HG03442 (cell line): ENCODE results near the gene CDC23.
"Not testable (repeated sequence)": the region's sequence is repeated elsewhere in the genome, so short reads cannot be mapped to it uniquely, and the experiment has no call there.

Experiments used
- ATAC-seq: cut with Tn5 transposase; IDR thresholded peaks from one replicate; pipeline ENCODE4 v1.9.1; 2021; ENCODE audit warnings: mild to moderate bottlenecking, moderate library complexity; ENCODE audit not compliant: unreplicated experiment

Gene CDC23

DNA sequence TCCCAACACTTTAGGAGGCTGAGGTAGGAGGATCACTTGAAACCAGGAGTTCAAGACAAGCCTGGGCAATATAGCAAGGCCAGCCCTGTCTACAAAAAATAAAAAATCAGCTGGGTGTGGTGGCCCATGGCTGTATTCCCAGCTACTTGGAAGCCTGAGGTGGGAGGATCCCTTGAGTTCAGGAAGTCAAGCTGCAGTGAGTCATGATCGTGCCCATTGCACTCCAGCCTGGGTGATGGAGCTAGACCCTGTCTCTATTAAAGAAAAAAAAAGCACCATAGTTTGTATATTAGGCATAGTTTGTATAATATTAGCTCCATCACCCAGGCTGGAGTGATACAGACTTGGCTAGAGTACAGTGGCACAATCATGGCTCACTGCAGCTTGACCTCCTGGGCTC lies 64.3 kb downstream of the CDC23 start:
- ATAC-seq = no peak

DNA sequence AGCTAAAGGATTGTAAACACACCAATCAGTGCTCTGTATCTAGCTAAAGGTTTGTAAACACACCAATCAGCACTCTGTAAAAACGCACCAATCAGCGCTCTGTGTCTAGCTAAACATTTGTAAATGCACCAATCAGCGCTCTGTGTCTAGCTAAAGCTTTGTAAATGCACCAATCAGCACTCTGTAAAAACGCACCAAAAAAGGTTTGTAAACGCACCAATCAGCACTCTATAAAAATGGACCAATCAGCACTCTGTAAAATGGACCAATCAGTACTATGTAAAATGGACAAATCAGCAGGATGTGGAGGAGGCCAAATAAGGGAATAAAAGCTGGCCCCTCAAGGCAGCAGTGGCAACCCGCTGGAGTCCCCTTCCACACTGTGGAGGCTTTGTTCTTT lies 69.5 kb downstream of the CDC23 start:
- not testable (repeated sequence) for ATAC-seq

DNA sequence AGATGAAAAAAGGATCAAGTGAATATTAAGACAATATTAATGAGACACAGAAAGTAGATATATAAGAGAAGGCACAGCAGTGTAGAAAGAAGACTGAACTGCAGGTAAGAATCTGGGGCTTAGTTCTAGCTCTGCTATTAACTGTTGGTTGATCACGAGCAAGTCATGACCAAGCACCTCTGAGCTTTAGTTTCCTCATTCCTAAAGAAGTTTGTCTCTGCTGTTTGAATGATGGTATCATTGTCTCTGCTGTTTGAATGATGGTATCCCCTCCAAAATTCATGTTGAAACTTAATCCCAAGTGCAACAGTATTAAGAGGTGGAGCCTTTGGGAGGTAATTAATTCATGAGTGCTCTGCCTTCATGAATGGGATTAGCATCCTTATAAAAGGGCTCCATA lies 71.4 kb downstream of the CDC23 start:
- ATAC-seq = no peak

DNA sequence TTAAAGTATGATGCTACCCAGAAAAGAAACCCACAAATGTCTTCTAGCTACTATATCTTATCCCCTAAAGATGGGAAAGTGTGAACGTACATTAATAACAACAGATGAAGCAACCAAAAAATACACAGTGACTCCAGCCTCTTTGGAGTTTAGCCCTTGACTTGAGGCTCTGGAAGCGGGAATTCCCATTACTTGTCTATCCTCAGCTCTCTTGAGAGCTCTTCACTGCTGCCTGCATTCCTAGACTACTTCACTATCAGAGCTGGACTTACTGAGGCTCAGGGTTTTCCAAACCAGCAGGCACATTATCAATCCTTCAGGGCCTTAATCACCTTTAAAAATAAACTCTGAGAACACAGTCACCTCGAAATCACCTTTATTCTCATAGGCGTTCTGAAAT lies 72.9 kb downstream of the CDC23 start:
- ATAC-seq = no peak

DNA sequence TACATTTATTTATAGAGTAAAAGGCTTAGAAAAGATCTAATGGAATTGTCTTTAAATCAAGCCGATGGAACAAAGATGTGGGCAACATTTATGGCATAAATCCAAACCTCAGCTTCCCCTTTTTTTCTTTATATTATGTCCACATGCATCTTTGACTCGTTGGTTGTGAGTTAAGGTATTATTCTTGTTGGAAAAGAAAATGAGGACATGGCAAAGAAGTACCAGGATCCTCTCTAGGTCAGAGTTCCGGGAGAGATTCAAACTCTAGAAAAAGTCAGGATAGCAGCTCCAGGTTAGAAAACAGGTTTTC lies 73.4 kb downstream of the CDC23 start:
- no peak for ATAC-seq

DNA sequence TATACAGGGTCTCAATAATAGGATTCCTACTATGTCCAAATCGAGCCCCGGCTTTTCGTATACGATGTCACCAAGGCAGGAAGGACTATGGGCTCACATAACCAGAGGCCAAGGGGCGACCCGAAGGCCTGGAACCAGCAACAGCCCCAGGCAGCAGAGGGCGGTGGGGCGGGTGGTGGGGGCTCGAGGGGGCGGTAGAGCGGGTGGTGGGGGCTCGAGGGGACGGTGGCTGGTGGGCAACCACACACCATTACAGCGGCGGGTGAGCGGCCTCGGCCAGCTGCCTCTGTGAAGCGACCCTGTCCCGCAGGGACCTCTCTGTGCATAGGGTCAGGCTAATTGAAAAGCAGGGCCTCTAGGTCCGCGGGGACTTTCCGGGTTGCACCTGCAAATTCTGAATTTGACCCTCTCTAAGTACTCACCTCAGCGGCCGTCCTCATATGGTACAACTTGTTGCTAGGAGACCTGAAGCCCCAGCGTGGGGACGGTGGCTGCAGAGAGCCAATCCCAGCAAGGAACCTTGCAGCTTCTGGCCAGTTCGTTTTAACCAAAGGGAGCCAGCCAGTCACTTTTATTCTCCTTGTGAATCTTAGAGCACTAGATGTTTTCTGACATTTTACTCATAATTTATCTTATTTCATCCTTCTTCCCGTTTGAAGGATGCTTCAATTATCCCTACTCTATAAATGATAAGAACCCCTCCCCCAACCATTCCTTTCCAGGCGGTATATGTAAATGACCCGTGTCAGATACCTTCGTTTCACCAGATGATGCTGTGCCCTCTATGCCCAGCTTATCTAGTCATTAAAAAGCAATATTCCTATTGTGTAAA lies 74.0 kb downstream of the CDC23 start, which contains the start of gene NME5:
TSS of gene NME5 (minus strand) at position 480 of the 832 bp plus-strand sequence. CDS start 648 bp downstream, outside the sequence.
- no peak for ATAC-seq
